GM18951 (cell line): ENCODE results near the gene SF3A1.

Experiments
- POLR2A ChIP-seq: IDR thresholded peaks from 4 replicates; pipeline ENCODE4 v1.6.1; 2011; ENCODE audit warnings: mild to moderate bottlenecking; ENCODE audit not compliant: insufficient read length, insufficient read depth; ENCODE audit errors: extremely low read depth
- in situ Hi-C: fragments of 300-500 bp; cut with MboI; formaldehyde crosslinking; loops from one replicate; pipeline ENCODE4 v1.12.0; 2022; ENCODE audit warnings: low sequenced_read_pairs, mixed read lengths, inconsistent platforms; ENCODE audit not compliant: unreplicated experiment

Gene SF3A1

GRCh38 chr22:30381264-30381663 lies 24.6 kb upstream of the SF3A1 start:
- TF ChIP-seq POLR2A: no peak
- in situ Hi-C loops: loop anchor here (10.0 to 25.0 kb wide), 2 partner anchors 116 to 269 kb away; partner anchors contain the start of gene OSM

GRCh38 chr22:30380011-30380410 lies 23.3 kb upstream of the SF3A1 start:
- no peak for TF ChIP-seq POLR2A
- in situ Hi-C loops: loop anchor here (10.0 to 25.0 kb wide), 2 partner anchors 115 to 268 kb away; partner anchors contain the start of gene OSM

- in situ Hi-C loops: loop anchor here (25.0 kb wide), 1 partner anchor 263 kb away; no protein-coding TSS in a partner anchor
- TF ChIP-seq POLR2A: no peak
Measured at GRCh38 chr22:30375312-30375849, 18.7 kb upstream of the SF3A1 start.

GRCh38 chr22:30373331-30374325 lies 16.9 kb upstream of the SF3A1 start:
- in situ Hi-C loops: no loop called here
- TF ChIP-seq POLR2A: no peak

GRCh38 chr22:30372915-30373314 lies 16.2 kb upstream of the SF3A1 start:
- in situ Hi-C loops: no loop called here
- TF ChIP-seq POLR2A: no peak

GRCh38 chr22:30371981-30372380 lies 15.3 kb upstream of the SF3A1 start:
- TF ChIP-seq POLR2A: no peak
- in situ Hi-C loops: no loop called here

GRCh38 chr22:30371321-30371720 lies 14.6 kb upstream of the SF3A1 start:
- in situ Hi-C loops: no loop called here
- TF ChIP-seq POLR2A: no peak

GRCh38 chr22:30370641-30371230 lies 14.0 kb upstream of the SF3A1 start:
- no peak for TF ChIP-seq POLR2A
- in situ Hi-C loops: no loop called here

GRCh38 chr22:30368420-30368819 lies 11.7 kb upstream of the SF3A1 start:
- TF ChIP-seq POLR2A: no peak
- in situ Hi-C loops: no loop called here

GRCh38 chr22:30365891-30366290 lies 9.2 kb upstream of the SF3A1 start:
- no peak for TF ChIP-seq POLR2A
- in situ Hi-C loops: no loop called here

- in situ Hi-C loops: no loop called here
- TF ChIP-seq POLR2A: no peak
Measured at GRCh38 chr22:30362651-30363281, 6.1 kb upstream of the SF3A1 start.

GRCh38 chr22:30361916-30362650 lies 5.4 kb upstream of the SF3A1 start:
- in situ Hi-C loops: no loop called here
- no peak for TF ChIP-seq POLR2A

- TF ChIP-seq POLR2A: no peak
- in situ Hi-C loops: no loop called here
Measured at GRCh38 chr22:30358541-30358940, 1.8 kb upstream of the SF3A1 start.
